DMS114 treated with DMSO at 0.1 percent for 48 hours (cell line): ENCODE data around the gene HHIPL2.
"Not testable (repeated sequence)": the region's sequence is repeated elsewhere in the genome, so short reads cannot be mapped to it uniquely, and the experiment has no call there.

ENCODE experiments used
- DNase-seq: peaks from one replicate; lab custom pipeline; 2025; ENCODE audit not compliant: unreplicated experiment; lab: John Stamatoyannopoulos, UW

HHIPL2 gene

GRCh38 chr1:222540598-222540995 lies 7.3 kb downstream of the HHIPL2 start:
- no peak for DNase-seq

GRCh38 chr1:222539951-222540597 lies 7.8 kb downstream of the HHIPL2 start:
- DNase-seq, result no peak

GRCh38 chr1:222535455-222535854 lies 12.4 kb downstream of the HHIPL2 start:
- no peak for DNase-seq

GRCh38 chr1:222530852-222531251 lies 17.1 kb downstream of the HHIPL2 start:
- no peak for DNase-seq

- DNase-seq, result no peak
Observed at GRCh38 chr1:222529916-222530315, 18.0 kb downstream of the HHIPL2 start.

- DNase-seq, result no peak
Observed at GRCh38 chr1:222529181-222529580, 18.7 kb downstream of the HHIPL2 start.

- DNase-seq, result no peak
Observed at GRCh38 chr1:222525951-222526350, 22.0 kb downstream of the HHIPL2 start.

GRCh38 chr1:222523852-222524251 lies 24.1 kb downstream of the HHIPL2 start:
- DNase-seq, result no peak

GRCh38 chr1:222522105-222522915 lies 25.6 kb downstream of the HHIPL2 start:
- DNase-seq, result no peak

- DNase-seq, result no peak
Observed at GRCh38 chr1:222521299-222522104, 26.4 kb downstream of the HHIPL2 start.

GRCh38 chr1:222489496-222489895 lies 58.4 kb downstream of the HHIPL2 start:
- not testable (repeated sequence) for DNase-seq

- DNase-seq, result not testable (repeated sequence)
Observed at GRCh38 chr1:222487774-222488173, 60.1 kb downstream of the HHIPL2 start.

- DNase-seq, result not testable (repeated sequence)
Observed at GRCh38 chr1:222484005-222484404, 63.9 kb downstream of the HHIPL2 start.

- not testable (repeated sequence) for DNase-seq
Observed at GRCh38 chr1:222479567-222479966, 68.3 kb downstream of the HHIPL2 start.

- not testable (repeated sequence) for DNase-seq
Observed at GRCh38 chr1:222476436-222476835, 71.5 kb downstream of the HHIPL2 start.

- DNase-seq, result not testable (repeated sequence)
Observed at GRCh38 chr1:222473717-222474116, 74.2 kb downstream of the HHIPL2 start.

- not testable (repeated sequence) for DNase-seq
Observed at GRCh38 chr1:222472776-222473540, 74.9 kb downstream of the HHIPL2 start.
